ENCODE measurements around the gene DOK7.

DNA sequence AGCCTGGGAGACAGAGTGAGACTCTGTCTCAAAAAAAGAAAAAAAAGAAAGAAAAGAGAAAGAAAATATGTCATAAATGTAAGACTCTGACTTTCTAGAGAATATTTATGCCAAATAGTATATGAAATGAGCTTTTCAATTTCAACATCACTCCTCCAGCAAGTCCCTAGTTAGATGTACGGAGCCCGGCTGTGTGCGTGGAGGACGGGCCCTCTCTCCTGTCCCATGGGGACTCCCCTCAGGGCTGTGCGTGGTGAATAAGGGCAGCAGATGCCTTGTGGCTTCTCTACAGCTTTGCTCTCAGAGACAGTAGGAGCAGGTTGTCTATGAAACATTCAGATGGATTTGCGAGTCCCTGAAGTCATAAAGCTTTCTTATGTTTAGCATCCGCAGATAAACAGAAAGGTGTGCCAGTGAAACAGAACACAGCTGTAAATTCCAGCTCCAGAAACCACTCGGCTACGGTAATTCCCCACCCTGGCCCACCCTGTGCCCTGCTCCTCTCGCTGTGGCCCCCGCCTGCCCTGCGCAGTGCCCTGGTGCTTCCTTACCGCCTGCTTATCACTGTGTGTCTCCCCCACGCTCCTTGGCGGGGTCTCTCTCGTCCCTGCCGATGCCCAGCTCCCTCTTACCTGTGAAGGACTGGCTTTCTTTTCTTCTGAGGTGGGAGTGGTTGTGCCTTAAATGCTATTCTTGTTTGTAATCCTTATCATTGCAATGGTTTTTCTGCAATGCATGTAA, 35.2 kb upstream of the DOK7 start:
- no peak for TF ChIP-seq POLR2A (IDR thresholded peaks at IDR 0.05)
- TF ChIP-seq, protein P1, sequence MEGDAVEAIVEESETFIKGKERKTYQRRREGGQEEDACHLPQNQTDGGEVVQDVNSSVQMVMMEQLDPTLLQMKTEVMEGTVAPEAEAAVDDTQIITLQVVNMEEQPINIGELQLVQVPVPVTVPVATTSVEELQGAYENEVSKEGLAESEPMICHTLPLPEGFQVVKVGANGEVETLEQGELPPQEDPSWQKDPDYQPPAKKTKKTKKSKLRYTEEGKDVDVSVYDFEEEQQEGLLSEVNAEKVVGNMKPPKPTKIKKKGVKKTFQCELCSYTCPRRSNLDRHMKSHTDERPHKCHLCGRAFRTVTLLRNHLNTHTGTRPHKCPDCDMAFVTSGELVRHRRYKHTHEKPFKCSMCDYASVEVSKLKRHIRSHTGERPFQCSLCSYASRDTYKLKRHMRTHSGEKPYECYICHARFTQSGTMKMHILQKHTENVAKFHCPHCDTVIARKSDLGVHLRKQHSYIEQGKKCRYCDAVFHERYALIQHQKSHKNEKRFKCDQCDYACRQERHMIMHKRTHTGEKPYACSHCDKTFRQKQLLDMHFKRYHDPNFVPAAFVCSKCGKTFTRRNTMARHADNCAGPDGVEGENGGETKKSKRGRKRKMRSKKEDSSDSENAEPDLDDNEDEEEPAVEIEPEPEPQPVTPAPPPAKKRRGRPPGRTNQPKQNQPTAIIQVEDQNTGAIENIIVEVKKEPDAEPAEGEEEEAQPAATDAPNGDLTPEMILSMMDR (IDR thresholded peaks at IDR 0.05), result no peak
